ENCODE data around the gene COL28A1. TPM values are rescaled to one million over a fixed set of nuclear protein-coding genes. Genes with fewer than 3 reads are reported as not detected.

The COL28A1 gene
- total RNA-seq, 2 experiments from 2014 or later, result not detected

DNA sequence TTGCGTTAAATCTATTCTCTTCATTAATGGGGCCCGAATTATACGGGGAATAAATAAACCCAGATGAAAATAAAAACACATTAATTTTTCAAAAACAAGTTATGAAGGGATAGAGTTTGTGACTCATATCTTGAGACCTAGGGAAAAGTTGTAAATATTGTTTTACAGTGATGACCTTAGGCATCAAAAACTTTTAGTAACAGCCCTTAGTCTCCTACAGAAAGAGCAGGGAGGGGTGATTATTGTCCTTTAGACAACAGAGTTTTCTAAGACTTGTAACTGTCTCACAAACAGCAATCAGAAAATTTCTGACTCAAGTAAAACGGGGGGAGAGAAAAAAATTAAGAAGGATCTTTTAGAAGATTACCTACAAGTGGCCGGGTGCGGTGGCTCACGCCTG is 102.7 kb downstream of the COL28A1 start:
- H3K36me3 Mint-ChIP-seq (ENCODE audit: low read depth), result no peaks in the 10 kb centered on the region
- CTCF ChIA-PET, result interaction anchor here (0.5 to 1.1 kb wide), 2 partner anchors 81 to 180 kb away, joined by 3 read pairs; no protein-coding TSS in a partner anchor
- H3K27me3 Mint-ChIP-seq, result peaks cover 5% of the 10 kb centered on the region
- H3K4me1 Mint-ChIP-seq (ENCODE audit: low read depth), result no peaks in the 10 kb centered on the region
- H3K4me3 Mint-ChIP-seq, result no peak overlapping the region
- intact Hi-C loops (cut with micrococcal nuclease), result no loop called here
- no peaks in the 10 kb centered on the region for H3K9me3 Mint-ChIP-seq
- TF ChIP-seq, protein P1, sequence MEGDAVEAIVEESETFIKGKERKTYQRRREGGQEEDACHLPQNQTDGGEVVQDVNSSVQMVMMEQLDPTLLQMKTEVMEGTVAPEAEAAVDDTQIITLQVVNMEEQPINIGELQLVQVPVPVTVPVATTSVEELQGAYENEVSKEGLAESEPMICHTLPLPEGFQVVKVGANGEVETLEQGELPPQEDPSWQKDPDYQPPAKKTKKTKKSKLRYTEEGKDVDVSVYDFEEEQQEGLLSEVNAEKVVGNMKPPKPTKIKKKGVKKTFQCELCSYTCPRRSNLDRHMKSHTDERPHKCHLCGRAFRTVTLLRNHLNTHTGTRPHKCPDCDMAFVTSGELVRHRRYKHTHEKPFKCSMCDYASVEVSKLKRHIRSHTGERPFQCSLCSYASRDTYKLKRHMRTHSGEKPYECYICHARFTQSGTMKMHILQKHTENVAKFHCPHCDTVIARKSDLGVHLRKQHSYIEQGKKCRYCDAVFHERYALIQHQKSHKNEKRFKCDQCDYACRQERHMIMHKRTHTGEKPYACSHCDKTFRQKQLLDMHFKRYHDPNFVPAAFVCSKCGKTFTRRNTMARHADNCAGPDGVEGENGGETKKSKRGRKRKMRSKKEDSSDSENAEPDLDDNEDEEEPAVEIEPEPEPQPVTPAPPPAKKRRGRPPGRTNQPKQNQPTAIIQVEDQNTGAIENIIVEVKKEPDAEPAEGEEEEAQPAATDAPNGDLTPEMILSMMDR (IDR thresholded peaks at IDR 0.05), result no peak
- no peak for ATAC-seq
- POLR2A ChIA-PET, result no interaction called here
- H3K27ac Mint-ChIP-seq, result no peak overlapping the region
- DNase-seq, result no peak

DNA sequence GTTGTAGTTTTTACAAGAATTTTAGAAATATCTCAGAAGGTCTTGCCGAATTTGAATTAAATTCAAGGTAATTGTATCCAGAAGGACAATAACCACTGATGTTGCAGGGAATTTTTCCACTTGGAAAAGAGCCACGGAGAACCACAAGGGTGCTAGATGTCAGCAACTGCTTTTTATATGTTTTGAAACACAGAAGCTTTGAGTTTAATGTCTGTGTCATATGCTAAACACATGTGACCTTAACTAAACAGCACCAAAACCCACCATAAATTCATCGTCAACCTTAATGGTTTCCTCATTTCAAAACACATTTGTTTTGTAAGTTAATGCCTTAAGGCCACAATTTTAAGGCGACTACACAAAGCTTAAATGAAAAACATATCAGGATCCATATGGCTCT is 106.9 kb downstream of the COL28A1 start:
- Mint-ChIP-seq H3K36me3 (ENCODE audit: low read depth) (no peaks in the 10 kb centered on the region), H3K27me3 (peaks cover 5% of the 10 kb centered on the region), H3K4me3 (no peak overlapping the region), H3K27ac (no peak overlapping the region), H3K4me1 (ENCODE audit: low read depth) (peaks cover 10% of the 10 kb centered on the region), H3K9me3 (no peaks in the 10 kb centered on the region)
- ChIA-PET POLR2A (no interaction called here), CTCF (no interaction called here)
- DNase-seq, result no peak
- TF ChIP-seq, protein P1 (IDR thresholded peaks at IDR 0.05), result no peak
- intact Hi-C loops (cut with micrococcal nuclease), result loop anchor here (10.0 kb wide), 2 partner anchors 106 to 786 kb away; partner anchors contain the start of gene COL28A1
- ATAC-seq, result no peak

DNA sequence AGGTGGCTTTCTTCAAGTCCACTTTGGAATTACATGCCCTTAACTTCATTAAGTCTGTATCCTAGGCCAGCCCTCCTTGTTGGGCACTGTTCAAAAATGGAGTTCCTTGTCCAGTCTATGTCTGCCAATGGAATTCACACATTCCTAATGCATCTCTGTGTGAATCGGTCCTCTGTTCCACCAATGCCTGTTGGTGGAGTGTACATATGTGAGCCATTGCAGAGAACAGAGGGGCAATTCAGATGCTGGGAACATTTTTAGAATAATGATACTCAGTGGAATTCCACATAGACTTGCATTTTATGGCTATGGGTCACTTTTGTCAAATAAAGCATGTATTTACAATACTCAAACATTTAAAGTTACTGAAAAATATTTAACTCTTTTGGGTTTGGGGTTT is 108.3 kb downstream of the COL28A1 start:
- ATAC-seq, result no peak
- peaks cover 10% of the 10 kb centered on the region for H3K4me1 Mint-ChIP-seq (ENCODE audit: low read depth)
- no peak overlapping the region for H3K4me3 Mint-ChIP-seq
- ChIA-PET CTCF (interaction anchor here (1.2 kb wide), 1 partner anchor 322 kb away, joined by 3 read pairs; no protein-coding TSS in a partner anchor), POLR2A (no interaction called here)
- H3K9me3 Mint-ChIP-seq, result no peaks in the 10 kb centered on the region
- no peak for DNase-seq
- H3K36me3 Mint-ChIP-seq (ENCODE audit: low read depth), result no peaks in the 10 kb centered on the region
- H3K27me3 Mint-ChIP-seq, result peaks cover 5% of the 10 kb centered on the region
- H3K27ac Mint-ChIP-seq, result no peak overlapping the region
- intact Hi-C loops (cut with micrococcal nuclease), result loop anchor here (10.0 kb wide), 2 partner anchors 107 to 787 kb away; partner anchors contain the start of gene COL28A1
- TF ChIP-seq, protein P1 (IDR thresholded peaks at IDR 0.05), result no peak

DNA sequence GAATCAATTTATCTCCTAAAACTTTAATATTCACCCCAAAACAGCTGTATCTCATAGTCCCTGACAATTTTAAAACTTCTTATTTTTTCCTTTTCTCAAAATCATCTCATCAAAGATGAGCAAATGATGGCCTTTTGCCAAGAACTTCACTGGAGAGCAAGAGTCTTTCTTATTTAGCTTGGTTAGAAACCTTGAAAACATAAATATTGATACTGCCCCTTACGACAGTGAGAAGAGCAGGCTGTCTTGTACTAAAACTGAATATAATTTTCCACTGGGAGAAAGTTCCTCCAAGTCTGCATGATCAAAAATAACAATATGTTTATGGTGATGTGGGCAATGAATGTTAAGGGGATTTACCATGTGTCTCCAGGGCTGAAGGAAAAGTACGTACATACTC is 109.0 kb downstream of the COL28A1 start:
- Mint-ChIP-seq H3K27ac (no peak overlapping the region), H3K9me3 (no peaks in the 10 kb centered on the region), H3K4me3 (no peak overlapping the region), H3K36me3 (ENCODE audit: low read depth) (no peaks in the 10 kb centered on the region), H3K27me3 (peaks cover under 1% of the 10 kb centered on the region), H3K4me1 (ENCODE audit: low read depth) (peaks cover 10% of the 10 kb centered on the region)
- intact Hi-C loops (cut with micrococcal nuclease), result loop anchor here (10.0 kb wide), 2 partner anchors 108 to 788 kb away; partner anchors contain the start of gene COL28A1
- POLR2A ChIA-PET, result no interaction called here
- no peak for DNase-seq
- no peak for ATAC-seq
- TF ChIP-seq, protein P1 (IDR thresholded peaks at IDR 0.05), result no peak
- CTCF ChIA-PET, result interaction anchor here (1.2 to 2.0 kb wide), 2 partner anchors 10 to 321 kb away, joined by 3 to 6 read pairs; no protein-coding TSS in a partner anchor

DNA sequence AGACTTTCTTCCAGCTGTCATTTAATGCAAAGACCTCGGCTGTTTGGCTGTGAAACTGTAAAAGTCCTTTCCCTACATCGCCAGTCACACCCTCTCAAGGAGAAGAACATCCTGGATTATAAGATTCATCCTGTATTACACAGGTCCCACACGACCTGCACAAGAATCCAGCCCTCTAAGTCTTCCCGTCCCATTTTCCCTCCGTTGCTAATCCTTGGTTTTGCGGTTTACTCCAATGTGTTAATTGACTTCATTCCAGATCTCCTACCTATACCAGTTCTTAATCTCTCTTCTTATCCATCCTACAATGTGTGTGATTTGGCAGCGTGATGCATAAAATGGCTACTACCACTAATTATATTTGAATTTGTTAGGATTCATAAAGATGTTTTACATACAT is 110.4 kb downstream of the COL28A1 start:
- POLR2A ChIA-PET, result interaction anchor here (1.3 kb wide), 1 partner anchor 9 kb away, joined by 3 read pairs; no protein-coding TSS in a partner anchor
- H3K9me3 Mint-ChIP-seq, result no peaks in the 10 kb centered on the region
- H3K36me3 Mint-ChIP-seq (ENCODE audit: low read depth), result no peaks in the 10 kb centered on the region
- TF ChIP-seq, protein P1 (IDR thresholded peaks at IDR 0.05), result no peak
- H3K27ac Mint-ChIP-seq, result no peak overlapping the region
- intact Hi-C loops (cut with micrococcal nuclease), result loop anchor here (10.0 kb wide), 2 partner anchors 109 to 789 kb away; partner anchors contain the start of gene COL28A1
- peaks cover 10% of the 10 kb centered on the region for H3K4me1 Mint-ChIP-seq (ENCODE audit: low read depth)
- H3K27me3 Mint-ChIP-seq, result no peaks in the 10 kb centered on the region
- ATAC-seq (no peak), DNase-seq (no peak)
- H3K4me3 Mint-ChIP-seq, result no peak overlapping the region
- CTCF ChIA-PET, result interaction anchor here (1.1 to 4.0 kb wide), 6 partner anchors 9 to 332 kb away, joined by 3 to 16 read pairs (median 4); no protein-coding TSS in a partner anchor

Measured in activated CD8-positive, alpha-beta T cell treated with anti-CD3 and anti-CD28 coated beads for 36 hours (primary cell).